Ovary (tissue), 3 donors: Measurements from ENCODE around the gene WNT4.

Source experiments
- POLR2A ChIP-seq: fragments of 450-650 bp; IDR thresholded peaks from one replicate; pipeline ENCODE4 v1.6.1; 2017; ENCODE audit warnings: antibody characterized with exemption, mild to moderate bottlenecking, moderate library complexity
- TF ChIP-seq, protein P1 (sequence below), 3 donors: fragments of 450-650 bp in 2 of 3; fragments of 200-600 bp in 1 of 3; IDR thresholded peaks; one replicate each; pipeline versions ENCODE4 v1.5.1 to v1.8.0; 2016 to 2022; ENCODE audit warnings: antibody characterized with exemption in 3 of 3, mild to moderate bottlenecking in 1 of 3
- donor health status: DM: no; HTN: no; CAD: no.

DNA sequence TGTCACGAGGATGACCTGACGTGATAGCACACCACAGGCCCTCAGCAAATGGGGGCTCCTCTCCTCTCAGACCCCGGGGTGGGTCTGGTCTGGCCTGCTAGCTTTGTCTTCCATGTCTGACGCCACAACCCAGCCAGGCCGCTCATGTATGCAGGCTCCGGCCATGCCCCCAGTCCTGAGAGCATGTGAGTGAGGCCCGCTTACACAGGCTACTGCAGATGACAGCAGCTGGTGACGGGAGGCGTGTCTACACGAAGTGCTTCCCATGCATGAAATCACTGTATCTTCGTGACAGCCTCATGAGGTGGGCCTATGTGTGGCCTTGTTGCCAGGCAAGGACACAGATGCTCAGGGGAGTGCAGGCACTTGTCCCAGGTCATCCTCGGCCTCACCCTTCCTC is 16.4 kb downstream of the WNT4 start:
- TF ChIP-seq, protein P1, sequence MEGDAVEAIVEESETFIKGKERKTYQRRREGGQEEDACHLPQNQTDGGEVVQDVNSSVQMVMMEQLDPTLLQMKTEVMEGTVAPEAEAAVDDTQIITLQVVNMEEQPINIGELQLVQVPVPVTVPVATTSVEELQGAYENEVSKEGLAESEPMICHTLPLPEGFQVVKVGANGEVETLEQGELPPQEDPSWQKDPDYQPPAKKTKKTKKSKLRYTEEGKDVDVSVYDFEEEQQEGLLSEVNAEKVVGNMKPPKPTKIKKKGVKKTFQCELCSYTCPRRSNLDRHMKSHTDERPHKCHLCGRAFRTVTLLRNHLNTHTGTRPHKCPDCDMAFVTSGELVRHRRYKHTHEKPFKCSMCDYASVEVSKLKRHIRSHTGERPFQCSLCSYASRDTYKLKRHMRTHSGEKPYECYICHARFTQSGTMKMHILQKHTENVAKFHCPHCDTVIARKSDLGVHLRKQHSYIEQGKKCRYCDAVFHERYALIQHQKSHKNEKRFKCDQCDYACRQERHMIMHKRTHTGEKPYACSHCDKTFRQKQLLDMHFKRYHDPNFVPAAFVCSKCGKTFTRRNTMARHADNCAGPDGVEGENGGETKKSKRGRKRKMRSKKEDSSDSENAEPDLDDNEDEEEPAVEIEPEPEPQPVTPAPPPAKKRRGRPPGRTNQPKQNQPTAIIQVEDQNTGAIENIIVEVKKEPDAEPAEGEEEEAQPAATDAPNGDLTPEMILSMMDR (IDR thresholded peaks at IDR 0.05): no peak
- TF ChIP-seq POLR2A: no peak
